Osteocyte (in vitro differentiated cells): Measurements from ENCODE around the gene CLDN20. TPM values are rescaled to one million over a fixed set of nuclear protein-coding genes. Genes with fewer than 3 reads are reported as not detected.

Experiments
- DNase-seq: peaks from one replicate; pipeline ENCODE4 v3.0.0; 2021; ENCODE audit warnings: mixed read lengths; ENCODE audit not compliant: unreplicated experiment; ENCODE audit errors: extremely low spot score
- H3K27ac Mint-ChIP-seq: one replicate; pipeline ENCODE4 v1.8.0; 2021; ENCODE audit warnings: mild to moderate bottlenecking, mixed read lengths; ENCODE audit not compliant: unreplicated experiment
- H3K27me3 Mint-ChIP-seq: one replicate; pipeline ENCODE4 v1.8.0; 2021; ENCODE audit warnings: mixed read lengths; ENCODE audit not compliant: unreplicated experiment
- H3K36me3 Mint-ChIP-seq: one replicate; pipeline ENCODE4 v1.8.0; 2021; ENCODE audit warnings: mixed read lengths; ENCODE audit not compliant: unreplicated experiment
- H3K4me1 Mint-ChIP-seq: one replicate; pipeline ENCODE4 v1.8.0; 2021; ENCODE audit warnings: mixed read lengths; ENCODE audit not compliant: unreplicated experiment
- H3K4me3 Mint-ChIP-seq: one replicate; pipeline ENCODE4 v1.8.0; 2021; ENCODE audit warnings: mild to moderate bottlenecking, moderate library complexity, mixed read lengths; ENCODE audit not compliant: unreplicated experiment
- H3K9me3 Mint-ChIP-seq: one replicate; pipeline ENCODE4 v1.8.0; 2021; ENCODE audit warnings: mixed read lengths; ENCODE audit not compliant: unreplicated experiment
- CTCF ChIP-seq: fragments of 200-600 bp; sonication (generic); IDR thresholded peaks from 2 replicates; pipeline ENCODE4 v1.5.0; 2021; ENCODE audit warnings: antibody characterized with exemption, mild to moderate bottlenecking, moderate library complexity
- total RNA-seq: library from RNA; stranded (reverse); gene quantifications from 2 replicates; pipeline ENCODE4 v1.2.1, GENCODE V29; 2021

CLDN20 gene
- total RNA-seq, 1 donor from 2014 or later = not detected

- Mint-ChIP-seq H3K36me3 (peaks cover 39% of the 10 kb centered on the region), H3K27me3 (no peaks in the 10 kb centered on the region), H3K9me3 (no peaks in the 10 kb centered on the region), H3K4me1 (peaks cover 18% of the 10 kb centered on the region), H3K27ac (no peak overlapping the region), H3K4me3 (no peak overlapping the region)
- DNase-seq = no peak
- no peak for TF ChIP-seq CTCF
Measured at GRCh38 chr6:155256122-155256795, 7.6 kb upstream of the CLDN20 start.

GRCh38 chr6:155257796-155258195 is 6.0 kb upstream of the CLDN20 start:
- Mint-ChIP-seq H3K4me3 (no peak overlapping the region), H3K27me3 (no peaks in the 10 kb centered on the region), H3K36me3 (peaks cover 38% of the 10 kb centered on the region)

GRCh38 chr6:155259204-155259603 is 4.6 kb upstream of the CLDN20 start:
- no peak for TF ChIP-seq CTCF
- H3K4me1 Mint-ChIP-seq = peaks cover 11% of the 10 kb centered on the region
- H3K4me3 Mint-ChIP-seq = no peak overlapping the region
- H3K27me3 Mint-ChIP-seq = no peaks in the 10 kb centered on the region
- H3K36me3 Mint-ChIP-seq = peaks cover 33% of the 10 kb centered on the region
- DNase-seq = no peak
- no peaks in the 10 kb centered on the region for H3K9me3 Mint-ChIP-seq
- H3K27ac Mint-ChIP-seq = no peak overlapping the region

More at GRCh38 chr6:155257796-155258195, 6.0 kb upstream of the CLDN20 start:
- no peak for TF ChIP-seq CTCF
- DNase-seq = no peak
- peaks cover 18% of the 10 kb centered on the region for H3K4me1 Mint-ChIP-seq
- H3K9me3 Mint-ChIP-seq = no peaks in the 10 kb centered on the region
- H3K27ac Mint-ChIP-seq = no peak overlapping the region

GRCh38 chr6:155259897-155260296 is 3.9 kb upstream of the CLDN20 start:
- Mint-ChIP-seq H3K27me3 (no peaks in the 10 kb centered on the region), H3K4me1 (peaks cover 13% of the 10 kb centered on the region), H3K9me3 (no peaks in the 10 kb centered on the region), H3K27ac (no peak overlapping the region), H3K4me3 (no peak overlapping the region), H3K36me3 (peaks cover 29% of the 10 kb centered on the region)
- no peak for DNase-seq
- no peak for TF ChIP-seq CTCF

GRCh38 chr6:155260686-155261085 is 3.1 kb upstream of the CLDN20 start:
- Mint-ChIP-seq H3K36me3 (peaks cover 25% of the 10 kb centered on the region), H3K9me3 (no peaks in the 10 kb centered on the region), H3K27ac (no peak overlapping the region), H3K4me1 (peaks cover 19% of the 10 kb centered on the region), H3K27me3 (no peaks in the 10 kb centered on the region), H3K4me3 (no peak overlapping the region)
- TF ChIP-seq CTCF = no peak
- DNase-seq = no peak
